B cell (primary cell): ENCODE measurements around the gene PITX2. TPM values are rescaled to one million over a fixed set of nuclear protein-coding genes. Genes with fewer than 3 reads are reported as not detected.

Experiments
- ATAC-seq: fragments of 200-7000 bp; cut with Tn5 transposase; one replicate; pipeline ENCODE4 v1.10.0; 2021; ENCODE audit warnings: low read depth, mild to moderate bottlenecking, moderate number of reproducible peaks, moderate library complexity
- CTCF ChIA-PET: fragments of 350-600 bp; sonication (Branson Sonifier 250); formaldehyde crosslinking; loops from one replicate; lab custom pipeline; 2021; ENCODE audit warnings: antibody characterized with exemption, inconsistent platforms; lab: Charles Lee
- POLR2A ChIA-PET: fragments of 350-600 bp; sonication (Branson Sonifier 250); formaldehyde crosslinking; loops from one replicate; lab custom pipeline; 2021; ENCODE audit warnings: antibody characterized with exemption; lab: Charles Lee
- DNase-seq: peaks from one replicate; pipeline ENCODE4 v3.0.0; 2013
- H2AFZ ChIP-seq: 2 replicates; pipeline ENCODE4 v1.6.1; 2012; ENCODE audit warnings: mild to moderate bottlenecking, low read depth, low read length; ENCODE audit not compliant: insufficient read depth, poor library complexity, severe bottlenecking
- H3K27ac ChIP-seq, 2 donors: 1 replicate in 1 of 2; 2 replicates in 1 of 2; pipeline ENCODE4 v1.5.1; 2012 to 2013; ENCODE audit warnings: low read length in 2 of 2, mild to moderate bottlenecking in 2 of 2, moderate library complexity in 1 of 2
- H3K27me3 ChIP-seq, 4 experiments: fragments of 200-600 bp in 1 of 4; sonication (generic) in 1 of 4; replicated peaks in 1 of 4; 1 replicate in 2 of 4; 2 replicates in 2 of 4; pipeline versions ENCODE4 v1.6.1 to v1.7.0; 2013 to 2016; ENCODE audit warnings: low read length in 3 of 4, mild to moderate bottlenecking in 2 of 4, mixed read lengths in 1 of 4, moderate library complexity in 1 of 4; ENCODE audit not compliant: insufficient read depth in 4 of 4, control insufficient read depth in 3 of 4; ENCODE audit errors: control extremely low read depth in 1 of 4
- H3K36me3 ChIP-seq, 2 experiments: replicated peaks in 1 of 2; 1 replicate in 1 of 2; 2 replicates in 1 of 2; pipeline versions ENCODE4 v1.6.1 to v1.7.1; 2013; ENCODE audit warnings: low read length in 1 of 2; ENCODE audit not compliant: insufficient read depth in 2 of 2, control insufficient read depth in 1 of 2; ENCODE audit errors: control extremely low read depth in 1 of 2, extremely low read depth in 1 of 2
- H3K4me1 ChIP-seq, 2 donors: fragments of 200-600 bp in 1 of 2; sonication (generic) in 1 of 2; 1 replicate in 1 of 2; 2 replicates in 1 of 2; pipeline versions ENCODE4 v1.5.1 to v1.6.1; 2013 to 2017; ENCODE audit warnings: low read length in 2 of 2; ENCODE audit not compliant: control insufficient read depth in 2 of 2, insufficient read depth in 2 of 2
- H3K4me2 ChIP-seq: replicated peaks from 2 replicates; pipeline ENCODE3; 2012; ENCODE audit warnings: mild to moderate bottlenecking, low read depth, low read length; ENCODE audit not compliant: poor library complexity, severe bottlenecking
- H3K4me3 ChIP-seq, 5 experiments: fragments of 200-600 bp in 1 of 5; sonication (generic) in 1 of 5; 1 replicate in 3 of 5; 2 replicates in 2 of 5; pipeline versions ENCODE4 v1.5.1 to v1.7.0; 2011 to 2016; ENCODE audit warnings: low read length in 4 of 5, mild to moderate bottlenecking in 4 of 5, low read depth in 2 of 5, control low read depth in 1 of 5, moderate library complexity in 1 of 5; ENCODE audit not compliant: insufficient read depth in 1 of 5; ENCODE audit errors: control extremely low read depth in 1 of 5, extremely low read depth in 1 of 5
- H3K79me2 ChIP-seq: fragments of 200-600 bp; sonication (generic); one replicate; pipeline ENCODE4 v1.6.0; 2016; ENCODE audit warnings: low read length; ENCODE audit not compliant: control insufficient read depth, insufficient read depth
- H3K9ac ChIP-seq: fragments of 200-600 bp; sonication (generic); 2 replicates; pipeline ENCODE4 v1.6.1; 2017; ENCODE audit warnings: mild to moderate bottlenecking, low read length, moderate library complexity
- H3K9me3 ChIP-seq, 3 donors: one replicate each; pipeline versions ENCODE4 v1.6.1 to v1.7.1; 2013; ENCODE audit warnings: low read length in 2 of 3; ENCODE audit not compliant: control insufficient read depth in 2 of 3, insufficient read depth in 1 of 3; ENCODE audit errors: control extremely low read depth in 1 of 3
- H4K20me1 ChIP-seq: 2 replicates; pipeline ENCODE4 v1.6.0; 2012; ENCODE audit warnings: mild to moderate bottlenecking, low read length; ENCODE audit not compliant: insufficient read depth, control insufficient read depth, poor library complexity, severe bottlenecking
- H3K27ac Mint-ChIP-seq: one replicate; pipeline ENCODE4 v1.8.0; 2021; ENCODE audit warnings: mixed read lengths
- H3K27me3 Mint-ChIP-seq: one replicate; pipeline ENCODE4 v1.8.0; 2021; ENCODE audit warnings: mixed read lengths
- H3K4me1 Mint-ChIP-seq: one replicate; pipeline ENCODE4 v1.8.0; 2021; ENCODE audit warnings: mixed read lengths
- H3K4me3 Mint-ChIP-seq: one replicate; pipeline ENCODE4 v1.8.0; 2021; ENCODE audit warnings: mixed read lengths
- H3K9me3 Mint-ChIP-seq: one replicate; pipeline ENCODE4 v1.8.0; 2022; ENCODE audit warnings: mixed read lengths; ENCODE audit not compliant: insufficient read depth
- CTCF ChIP-seq: fragments of 200-600 bp; IDR thresholded peaks from one replicate; pipeline ENCODE4 v1.8.0; 2022; ENCODE audit warnings: antibody characterized with exemption, mild to moderate bottlenecking
- EZH2 ChIP-seq: IDR thresholded peaks from 2 replicates; pipeline ENCODE4 v1.6.1; 2012; ENCODE audit warnings: borderline replicate concordance, low read depth, mild to moderate bottlenecking, moderate library complexity, low read length; ENCODE audit not compliant: insufficient read depth, poor library complexity, severe bottlenecking
- WGBS: methylation state at CpG from one replicate; pipeline ENCODE4 v1.1.5; 2013; ENCODE audit warnings: missing lambda C conversion rate; ENCODE audit not compliant: insufficient coverage; 5-methylcytosine and 5-hydroxymethylcytosine counted together
- intact Hi-C: fragments of 100-400 bp; cut with micrococcal nuclease; formaldehyde crosslinking; loops from one replicate; pipeline ENCODE4 v1.10.0; 2022
- polyA plus RNA-seq: library from polyadenylated mRNA; depleted of rRNA; stranded (reverse); fragments of >200 nt; gene quantifications from 2 replicates; pipeline ENCODE4 v1.2.3, GENCODE V29; 2012
- total RNA-seq, 2 donors: library from RNA; stranded (reverse); fragments of 120-200 nt in 1 of 2; gene quantifications; 1 replicate in 1 of 2; 2 replicates in 1 of 2; pipeline versions ENCODE4 v1.2.3 to v1.2.4, GENCODE V29; 2013 to 2022

The PITX2 gene
- total and polyA plus RNA-seq, 2 donors (not counting 1 experiment from before 2014, with no cell fraction given), result not detected

- peaks cover 79% of the 10 kb centered on the region for H3K27me3 Mint-ChIP-seq
- intact Hi-C loops, result loop anchor here (10.0 kb wide), 1 partner anchor 1896 kb away; the partner anchor contains the start of gene NEUROG2
- no peak overlapping the region for H3K4me2 ChIP-seq
- H3K9me3 Mint-ChIP-seq, result no peaks in the 10 kb centered on the region
- H4K20me1 ChIP-seq, result no peaks in the 10 kb centered on the region
- peaks cover 27 to 43% of the 10 kb centered on the region in 2 donors for H3K4me1 ChIP-seq
- no peak overlapping the region for H3K9ac ChIP-seq
- no peak overlapping the region for H3K4me3 ChIP-seq
- no peak overlapping the region for H3K27ac ChIP-seq
- ATAC-seq (no peak), DNase-seq (no peak)
- CTCF ChIA-PET, result no interaction called here
- no peak overlapping the region for H3K4me3 Mint-ChIP-seq
- no peaks in the 10 kb centered on the region for H3K79me2 ChIP-seq
- peaks cover 0 to 94% (median 74%) of the 10 kb centered on the region in 4 experiments for H3K27me3 ChIP-seq
- H3K9me3 ChIP-seq, result peaks cover 0 to 66% (median 7%) of the 10 kb centered on the region in 3 donors
- TF ChIP-seq EZH2, result no peak
- no peak for TF ChIP-seq CTCF
- no peak overlapping the region for H2AFZ ChIP-seq
- no peaks in the 10 kb centered on the region for H3K36me3 ChIP-seq
- 29% methylated on average over 37 of the region's 45 CpGs for WGBS
- no peak overlapping the region for H3K27ac Mint-ChIP-seq
- peaks cover 33% of the 10 kb centered on the region for H3K4me1 Mint-ChIP-seq
- POLR2A ChIA-PET, result no interaction called here
These were observed 4.1 kb downstream of the PITX2 start for GRCh38 chr4:110618581-110619462.
